ENCODE data around the gene CRP. TPM values are rescaled to one million over a fixed set of nuclear protein-coding genes. Genes with fewer than 3 reads are reported as not detected.

Gene CRP, protein sequence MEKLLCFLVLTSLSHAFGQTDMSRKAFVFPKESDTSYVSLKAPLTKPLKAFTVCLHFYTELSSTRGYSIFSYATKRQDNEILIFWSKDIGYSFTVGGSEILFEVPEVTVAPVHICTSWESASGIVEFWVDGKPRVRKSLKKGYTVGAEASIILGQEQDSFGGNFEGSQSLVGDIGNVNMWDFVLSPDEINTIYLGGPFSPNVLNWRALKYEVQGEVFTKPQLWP
- total RNA-seq (2022; extraction: Qiagen RNA extraction), result not detected in 5 replicates

DNA sequence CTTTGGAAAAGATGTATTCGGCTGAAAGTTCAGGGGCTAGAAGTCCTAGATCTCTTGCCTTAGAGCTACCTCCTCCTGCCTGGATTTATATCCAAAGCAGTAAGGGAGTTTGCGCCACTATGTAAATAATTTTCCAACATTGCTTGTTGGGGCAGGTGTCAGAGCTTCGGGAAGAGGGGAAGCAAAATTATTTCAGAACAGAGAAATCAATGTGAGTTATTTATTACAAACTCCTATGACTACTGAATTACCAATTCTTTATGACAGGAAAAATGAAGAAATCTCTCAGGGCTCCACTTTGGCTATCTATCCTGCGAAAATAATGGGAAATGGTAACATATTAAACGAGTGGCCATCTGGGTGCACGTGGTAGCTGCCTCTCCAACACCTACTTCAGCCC is at the start of gene CRP:
CRP (minus strand) TSS at position 61 of the 400 bp plus-strand sequence. CDS start 104 bp downstream, outside the sequence.

Other genes starting within 250 kb of the CRP start
- not detected in 5 replicates for gene OR10J5, start 178.6 kb downstream of the CRP start, total RNA-seq (2022; extraction: Qiagen RNA extraction)
- gene APCS, start 126.8 kb downstream of the CRP start, total RNA-seq (2022; extraction: Qiagen RNA extraction), result not detected in 5 replicates
- gene DUSP23, start 66.4 kb upstream of the CRP start, total RNA-seq (2022; extraction: Qiagen RNA extraction), result 48.7 to 79.3 TPM (median 76.6 TPM) in 5 replicates
- gene FCRL6, start 87.8 kb upstream of the CRP start, total RNA-seq (2022; extraction: Qiagen RNA extraction), result not detected in 5 replicates
- 0.03 TPM in 1 of 5 replicates, not detected in the others for gene SLAMF8, start 112.3 kb upstream of the CRP start, total RNA-seq (2022; extraction: Qiagen RNA extraction)
- 0.05 TPM in 2 of 5 replicates, not detected in the others for gene VSIG8, start 148.1 kb upstream of the CRP start, total RNA-seq (2022; extraction: Qiagen RNA extraction)
- gene CFAP45, start 185.6 kb upstream of the CRP start, total RNA-seq (2022; extraction: Qiagen RNA extraction), result 0.61 to 0.79 TPM (median 0.73 TPM) in 5 replicates
- gene TAGLN2, start 210.9 kb upstream of the CRP start, total RNA-seq (2022; extraction: Qiagen RNA extraction), result 1,030 to 1,080 TPM (median 1,063 TPM) in 5 replicates
- 0.17 to 0.29 TPM (median 0.22 TPM) in 5 replicates for gene IGSF9, start 231.0 kb upstream of the CRP start, total RNA-seq (2022; extraction: Qiagen RNA extraction)
- gene SLAMF9, start 239.6 kb upstream of the CRP start, total RNA-seq (2022; extraction: Qiagen RNA extraction), result 0.13 to 0.83 TPM (median 0.40 TPM) in 5 replicates

Data from A549 treated with CORT108297 at 1 μM for 4 hours (cell line).